ENCODE data around the gene PAFAH1B1. TPM values are rescaled to one million over a fixed set of nuclear protein-coding genes. Genes with fewer than 3 reads are reported as not detected.

PAFAH1B1 gene
- total RNA-seq, 2 donors from 2014 or later, result 102 to 164 TPM

GRCh38 chr17:2688351-2689342 lies 95.2 kb downstream of the PAFAH1B1 start:
- no peaks in the 10 kb centered on the region for H3K9me3 ChIP-seq
- no peak overlapping the region for H3K27ac ChIP-seq
- H3K4me3 ChIP-seq, result no peak overlapping the region
- TF ChIP-seq CTCF (IDR thresholded peaks at IDR 0.05), result no peak
- ATAC-seq (ENCODE audit: insufficient number of reproducible peaks, low FRiP score, low read depth) (no peak), DNase-seq (ENCODE audit: low spot score) (no peak)
- peaks cover 9 to 20% of the 10 kb centered on the region in 2 donors for H3K4me1 ChIP-seq (ENCODE audit: control insufficient read depth in 1 of 2, low read depth in 2 of 2)
- no peaks in the 10 kb centered on the region for H3K27me3 ChIP-seq (replicated peaks; ENCODE audit: insufficient read depth)
- H3K36me3 ChIP-seq, result peaks cover 17% of the 10 kb centered on the region

- TF ChIP-seq CTCF (IDR thresholded peaks at IDR 0.05), result no peak
- Histone ChIP-seq H3K36me3 (peaks cover 22% of the 10 kb centered on the region), H3K4me3 (no peak overlapping the region), H3K4me1 (ENCODE audit: control insufficient read depth in 1 of 2, low read depth in 2 of 2) (peaks cover 9 to 20% of the 10 kb centered on the region in 2 donors), H3K27me3 (replicated peaks; ENCODE audit: insufficient read depth) (no peaks in the 10 kb centered on the region), H3K9me3 (no peaks in the 10 kb centered on the region), H3K27ac (no peak overlapping the region)
- no peak for ATAC-seq (ENCODE audit: insufficient number of reproducible peaks, low FRiP score, low read depth)
- no peak for DNase-seq (ENCODE audit: low spot score)
Measured at GRCh38 chr17:2689411-2690164, 96.1 kb downstream of the PAFAH1B1 start.

- H3K9me3 ChIP-seq, result no peaks in the 10 kb centered on the region
- ATAC-seq (ENCODE audit: insufficient number of reproducible peaks, low FRiP score, low read depth) (no peak), DNase-seq (ENCODE audit: low spot score) (no peak)
- no peak for TF ChIP-seq CTCF (IDR thresholded peaks at IDR 0.05)
- H3K4me3 ChIP-seq, result no peak overlapping the region
- no peak overlapping the region for H3K27ac ChIP-seq
- peaks cover 9 to 20% of the 10 kb centered on the region in 2 donors for H3K4me1 ChIP-seq (ENCODE audit: control insufficient read depth in 1 of 2, low read depth in 2 of 2)
- H3K36me3 ChIP-seq, result peaks cover 30% of the 10 kb centered on the region
- no peaks in the 10 kb centered on the region for H3K27me3 ChIP-seq (replicated peaks; ENCODE audit: insufficient read depth)
Measured at GRCh38 chr17:2690165-2691068, 97.0 kb downstream of the PAFAH1B1 start.

- Histone ChIP-seq H3K4me3 (no peak overlapping the region), H3K9me3 (no peaks in the 10 kb centered on the region), H3K27me3 (replicated peaks; ENCODE audit: insufficient read depth) (no peaks in the 10 kb centered on the region), H3K27ac (no peak overlapping the region), H3K4me1 (ENCODE audit: control insufficient read depth in 1 of 2, low read depth in 2 of 2) (peaks cover 5 to 13% of the 10 kb centered on the region in 2 donors), H3K36me3 (peaks cover 38% of the 10 kb centered on the region)
- DNase-seq (ENCODE audit: low spot score) (no peak), ATAC-seq (ENCODE audit: insufficient number of reproducible peaks, low FRiP score, low read depth) (no peak)
- TF ChIP-seq CTCF (IDR thresholded peaks at IDR 0.05), result no peak
Measured at GRCh38 chr17:2691069-2691871, 97.8 kb downstream of the PAFAH1B1 start.
